HEK293 (cell line): ENCODE results near the gene ACSM2B.

Source experiments
- ZNF555 ChIP-seq: fragments of 450-650 bp; formaldehyde crosslinking; conservative IDR thresholded peaks from 2 replicates; pipeline ENCODE4 v1.5.1; 2017; ENCODE audit warnings: missing biosample characterization, mild to moderate bottlenecking, missing genetic modification characterization, inconsistent platforms
- TF ChIP-seq, protein P1 (sequence below): fragments of 450-650 bp; formaldehyde crosslinking; IDR thresholded peaks from 2 replicates; pipeline ENCODE4 v1.5.0; 2017; ENCODE audit warnings: missing biosample characterization, missing genetic modification characterization, borderline replicate concordance
- TF ChIP-seq, protein P2 (sequence below): fragments of 450-650 bp; formaldehyde crosslinking; IDR thresholded peaks from 2 replicates; pipeline ENCODE4 v1.5.1; 2016; ENCODE audit warnings: missing biosample characterization, missing genetic modification characterization
- TF ChIP-seq, protein P3 (sequence below): fragments of 450-650 bp; formaldehyde crosslinking; IDR thresholded peaks from 2 replicates; pipeline ENCODE4 v1.5.1; 2016; ENCODE audit warnings: missing biosample characterization, missing genetic modification characterization

DNA sequence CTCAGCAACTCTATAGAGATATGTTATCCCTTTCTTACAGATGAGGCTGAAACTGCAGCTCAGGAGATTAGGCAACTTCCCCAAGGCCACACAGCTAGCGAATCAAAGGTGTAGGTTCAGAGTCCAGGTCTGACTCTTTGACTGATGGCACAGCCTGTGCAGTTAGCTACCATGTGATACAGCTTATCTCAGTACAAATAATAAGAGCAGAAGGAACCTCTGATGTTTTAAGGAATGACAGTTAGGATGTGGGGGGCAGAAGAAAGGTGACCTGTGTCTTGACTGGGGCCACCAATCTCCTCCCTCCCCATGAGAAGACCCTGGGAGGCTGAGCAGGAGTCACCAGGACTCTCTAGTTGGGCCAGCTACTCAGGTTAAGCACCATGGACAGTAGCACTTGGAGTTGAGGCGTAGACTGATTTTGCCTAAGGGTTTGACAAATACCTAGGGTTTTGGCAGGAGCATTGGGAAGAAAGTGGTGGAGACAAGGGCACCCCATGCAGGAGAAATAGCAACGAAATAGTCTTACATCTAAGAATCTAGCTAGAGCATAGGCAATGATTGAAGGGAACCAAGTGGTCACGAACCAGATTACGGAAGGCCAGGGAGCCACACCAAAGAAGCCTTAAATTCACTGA is 22.8 kb upstream of the ACSM2B start:
- TF ChIP-seq, protein P1, sequence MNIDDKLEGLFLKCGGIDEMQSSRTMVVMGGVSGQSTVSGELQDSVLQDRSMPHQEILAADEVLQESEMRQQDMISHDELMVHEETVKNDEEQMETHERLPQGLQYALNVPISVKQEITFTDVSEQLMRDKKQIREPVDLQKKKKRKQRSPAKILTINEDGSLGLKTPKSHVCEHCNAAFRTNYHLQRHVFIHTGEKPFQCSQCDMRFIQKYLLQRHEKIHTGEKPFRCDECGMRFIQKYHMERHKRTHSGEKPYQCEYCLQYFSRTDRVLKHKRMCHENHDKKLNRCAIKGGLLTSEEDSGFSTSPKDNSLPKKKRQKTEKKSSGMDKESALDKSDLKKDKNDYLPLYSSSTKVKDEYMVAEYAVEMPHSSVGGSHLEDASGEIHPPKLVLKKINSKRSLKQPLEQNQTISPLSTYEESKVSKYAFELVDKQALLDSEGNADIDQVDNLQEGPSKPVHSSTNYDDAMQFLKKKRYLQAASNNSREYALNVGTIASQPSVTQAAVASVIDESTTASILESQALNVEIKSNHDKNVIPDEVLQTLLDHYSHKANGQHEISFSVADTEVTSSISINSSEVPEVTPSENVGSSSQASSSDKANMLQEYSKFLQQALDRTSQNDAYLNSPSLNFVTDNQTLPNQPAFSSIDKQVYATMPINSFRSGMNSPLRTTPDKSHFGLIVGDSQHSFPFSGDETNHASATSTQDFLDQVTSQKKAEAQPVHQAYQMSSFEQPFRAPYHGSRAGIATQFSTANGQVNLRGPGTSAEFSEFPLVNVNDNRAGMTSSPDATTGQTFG (tag by site-specific recombination), result no peak
- TF ChIP-seq, protein P2, sequence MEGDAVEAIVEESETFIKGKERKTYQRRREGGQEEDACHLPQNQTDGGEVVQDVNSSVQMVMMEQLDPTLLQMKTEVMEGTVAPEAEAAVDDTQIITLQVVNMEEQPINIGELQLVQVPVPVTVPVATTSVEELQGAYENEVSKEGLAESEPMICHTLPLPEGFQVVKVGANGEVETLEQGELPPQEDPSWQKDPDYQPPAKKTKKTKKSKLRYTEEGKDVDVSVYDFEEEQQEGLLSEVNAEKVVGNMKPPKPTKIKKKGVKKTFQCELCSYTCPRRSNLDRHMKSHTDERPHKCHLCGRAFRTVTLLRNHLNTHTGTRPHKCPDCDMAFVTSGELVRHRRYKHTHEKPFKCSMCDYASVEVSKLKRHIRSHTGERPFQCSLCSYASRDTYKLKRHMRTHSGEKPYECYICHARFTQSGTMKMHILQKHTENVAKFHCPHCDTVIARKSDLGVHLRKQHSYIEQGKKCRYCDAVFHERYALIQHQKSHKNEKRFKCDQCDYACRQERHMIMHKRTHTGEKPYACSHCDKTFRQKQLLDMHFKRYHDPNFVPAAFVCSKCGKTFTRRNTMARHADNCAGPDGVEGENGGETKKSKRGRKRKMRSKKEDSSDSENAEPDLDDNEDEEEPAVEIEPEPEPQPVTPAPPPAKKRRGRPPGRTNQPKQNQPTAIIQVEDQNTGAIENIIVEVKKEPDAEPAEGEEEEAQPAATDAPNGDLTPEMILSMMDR, result no peak
- TF ChIP-seq, protein P3, sequence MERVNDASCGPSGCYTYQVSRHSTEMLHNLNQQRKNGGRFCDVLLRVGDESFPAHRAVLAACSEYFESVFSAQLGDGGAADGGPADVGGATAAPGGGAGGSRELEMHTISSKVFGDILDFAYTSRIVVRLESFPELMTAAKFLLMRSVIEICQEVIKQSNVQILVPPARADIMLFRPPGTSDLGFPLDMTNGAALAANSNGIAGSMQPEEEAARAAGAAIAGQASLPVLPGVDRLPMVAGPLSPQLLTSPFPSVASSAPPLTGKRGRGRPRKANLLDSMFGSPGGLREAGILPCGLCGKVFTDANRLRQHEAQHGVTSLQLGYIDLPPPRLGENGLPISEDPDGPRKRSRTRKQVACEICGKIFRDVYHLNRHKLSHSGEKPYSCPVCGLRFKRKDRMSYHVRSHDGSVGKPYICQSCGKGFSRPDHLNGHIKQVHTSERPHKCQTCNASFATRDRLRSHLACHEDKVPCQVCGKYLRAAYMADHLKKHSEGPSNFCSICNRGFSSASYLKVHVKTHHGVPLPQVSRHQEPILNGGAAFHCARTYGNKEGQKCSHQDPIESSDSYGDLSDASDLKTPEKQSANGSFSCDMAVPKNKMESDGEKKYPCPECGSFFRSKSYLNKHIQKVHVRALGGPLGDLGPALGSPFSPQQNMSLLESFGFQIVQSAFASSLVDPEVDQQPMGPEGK, result no peak
- TF ChIP-seq ZNF555 (tag by site-specific recombination), result no peak
